HepG2 (cell line): ENCODE measurements around the gene SNED1. TPM values are rescaled to one million over a fixed set of nuclear protein-coding genes. Genes with fewer than 3 reads are reported as not detected.

Source experiments
- ATAC-seq: fragments of 200-7000 bp; cut with Tn5 transposase; 3 replicates; pipeline ENCODE4 v1.9.1; 2020; ENCODE audit warnings: mild to moderate bottlenecking, moderate library complexity
- BruUV-seq: library from RNA; stranded (reverse); fragments of 400-500 nt; replicated peaks from 2 replicates; lab custom pipeline; 2021; lab: Mats Ljungman, UMichigan
- CTCF ChIA-PET: fragments of 300-600 bp; formaldehyde crosslinking; extraction: SDS; loops from one replicate; lab custom pipeline; 2021; ENCODE audit warnings: low total read pairs, inconsistent platforms, low intra/inter-chr PET ratio; lab: Yijun Ruan, JAX
- POLR2A ChIA-PET: fragments of 350-600 bp; sonication (Branson Sonifier 250); formaldehyde crosslinking; loops from one replicate; lab custom pipeline; 2020; ENCODE audit warnings: antibody characterized with exemption, inconsistent platforms; lab: Yijun Ruan, JAX
- DNase-seq: peaks from one replicate; pipeline ENCODE4 v3.0.0-alpha.2; 2015; ENCODE audit warnings: low spot score
- FAIRE-seq: peaks from 3 replicates; lab custom pipeline; 2011; peaks lifted over from hg19 to GRCh38; lab: Jason Lieb, UNC
- H2AFZ ChIP-seq: one replicate; pipeline ENCODE4 v1.6.1; 2011; ENCODE audit warnings: low read length, inconsistent platforms
- H3K27ac ChIP-seq: fragments of 300-600 bp; 3 replicates; pipeline ENCODE4 v1.8.0; 2011; ENCODE audit warnings: mixed run types, mild to moderate bottlenecking, mixed read lengths, low read length, inconsistent platforms; ENCODE audit not compliant: insufficient read depth; ENCODE audit errors: extremely low read length
- H3K27me3 ChIP-seq, 2 experiments: fragments of 200-600 bp in 1 of 2; 2 replicates in 1 of 2; 3 replicates in 1 of 2; pipeline versions ENCODE4 v1.6.0 to v1.8.0; 2011; ENCODE audit warnings: low read length in 2 of 2, mild to moderate bottlenecking in 2 of 2, moderate library complexity in 2 of 2, inconsistent platforms in 1 of 2; ENCODE audit not compliant: insufficient read depth in 2 of 2, control insufficient read depth in 1 of 2
- H3K36me3 ChIP-seq, 2 experiments: fragments of 200-600 bp in 1 of 2; replicated peaks in 1 of 2; 2 replicates in 1 of 2; 3 replicates in 1 of 2; pipeline versions ENCODE4 v1.5.1 to v1.8.0; 2011; ENCODE audit warnings: low read length in 2 of 2, inconsistent platforms in 1 of 2; ENCODE audit not compliant: insufficient read depth in 2 of 2, control insufficient read depth in 1 of 2
- H3K4me1 ChIP-seq: 2 replicates; pipeline ENCODE4 v1.5.1; 2012; ENCODE audit warnings: low read length, inconsistent platforms; ENCODE audit not compliant: insufficient read depth
- H3K4me2 ChIP-seq: 2 replicates; pipeline ENCODE4 v1.6.0; 2011; ENCODE audit warnings: low read depth, low read length, inconsistent platforms
- H3K4me3 ChIP-seq, 3 experiments: fragments of 200-600 bp in 1 of 3; sonication (generic), shearing (Covaris generic) in 1 of 3; replicated peaks in 1 of 3; 2 replicates each; pipeline ENCODE4 v1.5.1; 2011 to 2016; ENCODE audit warnings: low read length in 3 of 3, inconsistent platforms in 2 of 3, low read depth in 2 of 3, mild to moderate bottlenecking in 2 of 3, control low read depth in 1 of 3, mixed read lengths in 1 of 3; ENCODE audit not compliant: insufficient read depth in 1 of 3
- H3K79me2 ChIP-seq: one replicate; pipeline ENCODE4 v1.6.1; 2011; ENCODE audit warnings: low read length, inconsistent platforms; ENCODE audit not compliant: insufficient read depth
- H3K9ac ChIP-seq: 2 replicates; pipeline ENCODE4 v1.6.0; 2011; ENCODE audit warnings: mild to moderate bottlenecking, low read depth, low read length, inconsistent platforms; ENCODE audit not compliant: insufficient read depth
- H3K9me3 ChIP-seq: 2 replicates; pipeline ENCODE4 v1.5.1; 2012; ENCODE audit warnings: mild to moderate bottlenecking, low read length
- H4K20me1 ChIP-seq: 2 replicates; pipeline ENCODE4 v1.6.0; 2011; ENCODE audit warnings: inconsistent platforms, mild to moderate bottlenecking, low read length, moderate library complexity; ENCODE audit not compliant: insufficient read depth
- ASH2L ChIP-seq: fragments of 300-600, 200-600 bp; sonication (generic); IDR thresholded peaks from 2 replicates; pipeline ENCODE4 v1.7.0; 2017; ENCODE audit warnings: low read depth, mild to moderate bottlenecking, moderate library complexity, mixed read lengths, low read length; ENCODE audit not compliant: insufficient read length
- ATAD3A ChIP-seq: sonication (generic); formaldehyde crosslinking; IDR thresholded peaks from 2 replicates; pipeline ENCODE4 v1.4.0; 2020; ENCODE audit warnings: missing genetic modification reagents
- ATRX ChIP-seq: sonication (generic); formaldehyde crosslinking; IDR thresholded peaks from 2 replicates; pipeline ENCODE4 v1.4.0; 2020; ENCODE audit warnings: missing genetic modification reagents, borderline replicate concordance
- DPF2 ChIP-seq: sonication (generic); formaldehyde crosslinking; IDR thresholded peaks from 2 replicates; pipeline ENCODE4 v1.4.0; 2020; ENCODE audit warnings: mild to moderate bottlenecking, low read depth, missing genetic modification reagents, borderline replicate concordance
- ETV6 ChIP-seq: sonication (generic); formaldehyde crosslinking; conservative IDR thresholded peaks from 2 replicates; pipeline ENCODE4 v1.4.0; 2020; ENCODE audit warnings: missing genetic modification reagents
- KAT8 ChIP-seq: IDR thresholded peaks from 2 replicates; pipeline ENCODE4 v1.6.1; 2016; ENCODE audit warnings: missing genetic modification reagents, missing compliant biosample characterization
- KDM1A ChIP-seq: IDR thresholded peaks from 2 replicates; pipeline ENCODE4 v1.6.1; 2016; ENCODE audit warnings: missing compliant biosample characterization
- KDM3A ChIP-seq: IDR thresholded peaks from 2 replicates; pipeline ENCODE4 v1.6.1; 2018; ENCODE audit warnings: low read depth, missing compliant biosample characterization
- KMT2B ChIP-seq: IDR thresholded peaks from 2 replicates; pipeline ENCODE4 v1.6.1; 2016; ENCODE audit warnings: missing genetic modification reagents, missing compliant biosample characterization
- NFYB ChIP-seq: sonication (generic); formaldehyde crosslinking; IDR thresholded peaks from 2 replicates; pipeline ENCODE4 v1.4.0; 2020; ENCODE audit warnings: missing genetic modification reagents
- PRMT3 ChIP-seq: sonication (generic); formaldehyde crosslinking; IDR thresholded peaks from 2 replicates; pipeline ENCODE4 v1.8.1; 2022; ENCODE audit warnings: low read depth, mild to moderate bottlenecking, moderate library complexity, missing genetic modification reagents, borderline replicate concordance
- SMARCE1 ChIP-seq: fragments of 450-650 bp; IDR thresholded peaks from 2 replicates; pipeline ENCODE4 v1.6.1; 2017; ENCODE audit warnings: borderline replicate concordance
- SP2 ChIP-seq: sonication (generic); formaldehyde crosslinking; IDR thresholded peaks from 2 replicates; pipeline ENCODE4 v1.5.1; 2020; ENCODE audit warnings: mild to moderate bottlenecking, missing genetic modification reagents
- U2AF2 ChIP-seq: fragments of 200-400 bp; formaldehyde crosslinking; IDR thresholded peaks from 2 replicates; pipeline ENCODE4 v1.6.1; 2017; ENCODE audit warnings: low read depth, mild to moderate bottlenecking, low read length
- ZC3H4 ChIP-seq: sonication (generic); formaldehyde crosslinking; IDR thresholded peaks from 2 replicates; pipeline ENCODE4 v1.4.0; 2020; ENCODE audit warnings: missing genetic modification reagents, borderline replicate concordance
- ZFP37 ChIP-seq: sonication (generic); formaldehyde crosslinking; IDR thresholded peaks from 2 replicates; pipeline ENCODE4 v1.4.0; 2020; ENCODE audit warnings: missing genetic modification reagents, borderline replicate concordance
- ZKSCAN1 ChIP-seq: fragments of 150-350 bp; IDR thresholded peaks from 2 replicates; pipeline ENCODE4 v1.6.1; 2014; ENCODE audit warnings: low read length
- ZMAT3 ChIP-seq: sonication (generic); formaldehyde crosslinking; conservative IDR thresholded peaks from 2 replicates; pipeline ENCODE4 v1.7.0; 2021; ENCODE audit warnings: missing genetic modification reagents
- ZNF564 ChIP-seq: sonication (generic); formaldehyde crosslinking; IDR thresholded peaks from 2 replicates; pipeline ENCODE4 v1.8.1; 2023; ENCODE audit warnings: mild to moderate bottlenecking, missing genetic modification reagents
- ZNF567 ChIP-seq: sonication (generic); formaldehyde crosslinking; IDR thresholded peaks from 2 replicates; pipeline ENCODE4 v1.8.1; 2023; ENCODE audit warnings: mild to moderate bottlenecking, missing genetic modification reagents, borderline replicate concordance
- ZNF570 ChIP-seq: sonication (generic); formaldehyde crosslinking; IDR thresholded peaks from 2 replicates; pipeline ENCODE4 v1.4.0; 2020; ENCODE audit warnings: mild to moderate bottlenecking, missing genetic modification reagents, borderline replicate concordance
- ZNF75D ChIP-seq: sonication (generic); formaldehyde crosslinking; IDR thresholded peaks from 2 replicates; pipeline ENCODE4 v1.8.1; 2023; ENCODE audit warnings: missing genetic modification reagents, mild to moderate bottlenecking, borderline replicate concordance
- ZSCAN22 ChIP-seq: sonication (generic); formaldehyde crosslinking; IDR thresholded peaks from 2 replicates; pipeline ENCODE4 v1.4.0; 2020; ENCODE audit warnings: mild to moderate bottlenecking, missing genetic modification reagents
- WGBS: methylation state at CpG from one replicate; pipeline ENCODE4 v1.1.6; 2017; ENCODE audit warnings: low lambda C conversion rate; 5-methylcytosine and 5-hydroxymethylcytosine counted together
- in situ Hi-C: cut with HindIII; loops from 2 replicates; pipeline ENCODE4 v1.10.0; 2017; ENCODE audit warnings: low pct_unique_long_range_greater_than_20kb; ENCODE audit not compliant: extremely low pct_ligation_motif_present
- intact Hi-C: fragments of 100-400 bp; cut with micrococcal nuclease; formaldehyde crosslinking; loops from one replicate; pipeline ENCODE4 v1.10.0; 2022; ENCODE audit not compliant: unreplicated experiment
- polyA plus RNA-seq, 8 experiments: library from polyadenylated mRNA; depleted of rRNA in 3 of 8; stranded (reverse) in 7 of 8; unstranded in 1 of 8; fragments of >200 nt; fragmentation: Illumina TruSeq in 4 of 8; extraction: Trizol in 4 of 8; gene quantifications; 2 replicates each; pipeline versions ENCODE4 v1.2.1 to v1.2.3, GENCODE V29; 2011 to 2016; ENCODE audit warnings: low read depth in 4 of 8, missing spikeins in 1 of 8, mixed read lengths in 1 of 8; ENCODE audit not compliant: insufficient read depth in 1 of 8
- total RNA-seq, 5 experiments: library from RNA; depleted of rRNA; stranded (reverse); fragments of >200 nt; fragmentation: Illumina TruSeq; extraction: Trizol; gene quantifications; 2 replicates each; pipeline ENCODE4 v1.2.3, GENCODE V29; 2016; ENCODE audit warnings: low read depth in 1 of 5
- TF ChIP-seq, protein P1 (sequence below): sonication (generic); formaldehyde crosslinking; IDR thresholded peaks from 2 replicates; pipeline ENCODE4 v1.5.0; 2020; ENCODE audit warnings: missing genetic modification reagents

Gene SNED1
- total and polyA plus RNA-seq, 2 of the 13 experiments (the other 11 are each of a cell fraction or from before 2014, with no cell fraction given): 0.15 to 0.65 TPM

DNA sequence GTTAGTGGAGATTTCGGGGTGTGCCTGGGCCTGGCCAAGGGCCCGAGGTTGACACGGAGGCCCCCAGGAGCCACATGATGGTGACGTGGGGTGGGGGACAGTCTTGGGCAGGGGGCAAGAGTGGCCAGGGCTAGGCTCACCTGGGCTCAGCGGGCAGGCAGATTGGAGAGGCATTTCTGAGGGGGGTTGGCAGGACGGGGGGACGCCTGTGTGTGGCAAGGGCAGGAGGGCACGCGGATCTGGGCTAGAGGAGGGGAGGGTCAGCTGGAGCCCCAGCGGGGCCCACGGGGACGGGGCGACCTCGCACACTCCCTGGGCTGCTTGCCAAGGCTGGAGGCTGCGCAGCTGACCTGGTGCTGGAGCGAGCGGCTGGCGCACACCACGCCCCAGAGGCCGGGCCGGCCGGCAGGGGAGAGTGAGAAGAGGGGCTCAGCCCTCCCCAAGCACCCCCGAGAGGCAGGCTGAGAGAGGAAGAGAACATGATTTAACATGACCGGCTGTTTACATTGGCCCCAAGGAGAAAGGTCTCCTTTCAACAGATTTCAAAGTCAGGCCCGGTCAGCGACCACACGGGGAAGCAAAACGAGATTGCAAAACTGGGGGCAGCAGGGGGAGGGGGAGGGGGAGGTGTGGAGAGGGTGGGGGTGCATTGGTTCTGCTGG lies 38.0 kb upstream of the SNED1 start (continued):
- no peak for TF ChIP-seq U2AF2
- no peak for TF ChIP-seq ZMAT3

DNA sequence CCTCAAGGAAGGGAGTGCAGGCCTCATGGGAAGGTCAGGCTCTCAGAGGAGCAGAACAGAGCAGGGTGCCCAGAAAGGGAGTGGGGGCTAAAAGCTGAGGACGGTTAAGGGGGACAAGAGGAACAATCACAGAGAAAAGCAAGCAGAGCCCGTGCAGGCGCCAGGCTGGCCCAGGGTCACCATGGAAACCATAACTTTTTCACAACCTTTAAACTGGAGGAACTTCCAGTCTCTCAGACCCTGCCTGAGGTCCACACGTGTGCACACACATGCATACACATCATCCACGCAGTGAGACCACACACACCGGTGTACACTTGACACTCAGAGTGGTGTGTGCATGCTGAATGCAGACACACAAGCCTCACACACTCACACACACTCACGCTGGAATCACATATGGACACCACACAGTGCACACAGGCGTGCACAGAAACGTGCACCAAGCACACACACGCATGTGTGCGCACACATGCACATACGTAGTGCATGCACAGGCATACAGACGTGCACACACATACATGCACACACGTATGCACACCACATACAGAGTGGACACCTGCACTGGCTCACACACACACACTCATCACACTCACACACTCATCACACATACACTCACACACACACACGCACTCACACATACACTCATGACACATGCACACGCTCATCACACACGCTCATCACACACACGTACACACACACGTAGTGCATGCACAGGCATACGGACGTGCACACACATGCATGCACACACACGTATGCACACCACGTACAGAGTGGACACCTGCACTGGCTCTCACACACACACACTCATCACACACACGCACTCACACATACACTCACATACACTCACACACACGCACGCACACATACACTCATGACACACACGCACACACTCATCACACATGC lies 37.2 kb upstream of the SNED1 start:
- intact Hi-C loops (no loop called here), in situ Hi-C loops (no loop called here)
- Histone ChIP-seq H3K9me3 (no peaks in the 10 kb centered on the region), H4K20me1 (no peaks in the 10 kb centered on the region), H3K27ac (peak overlapping the region; percentile 74), H3K4me2 (peak overlapping the region; percentile 65), H3K9ac (peak overlapping the region; percentile 61), H3K79me2 (no peaks in the 10 kb centered on the region), H2AFZ (no peak overlapping the region), H3K4me1 (peaks cover 86% of the 10 kb centered on the region), H3K27me3 (peaks cover 4 to 5% of the 10 kb centered on the region in 2 experiments; a peak in 3 of 5 replicates), H3K36me3 (no peaks in the 10 kb centered on the region), H3K4me3 (peak overlapping the region in 1 of 3 experiments; percentile 61; a peak in 2 of 6 replicates)
- DNase-seq (peak; percentile 86), FAIRE-seq (no peak), ATAC-seq (peak; percentile 58)
- CTCF ChIA-PET: no interaction called here
- BruUV-seq: no TSS peak
- 69% methylated on average over 27 of the region's 27 CpGs for WGBS
- POLR2A ChIA-PET: interaction anchor here (1.0 kb wide), 1 partner anchor 104 kb away, joined by 3 read pairs; no protein-coding TSS in a partner anchor
- TF ChIP-seq KDM3A: no peak
- TF ChIP-seq ZNF75D (CRISPR knock-in tag): no peak
- no peak for TF ChIP-seq ZFP37 (CRISPR knock-in tag)
- peak; percentile 43; the same call in 1 of the 2 replicates for TF ChIP-seq SP2 (CRISPR knock-in tag)
- no peak for TF ChIP-seq SMARCE1
- no peak for TF ChIP-seq ATRX (CRISPR knock-in tag)
- TF ChIP-seq, protein P1, sequence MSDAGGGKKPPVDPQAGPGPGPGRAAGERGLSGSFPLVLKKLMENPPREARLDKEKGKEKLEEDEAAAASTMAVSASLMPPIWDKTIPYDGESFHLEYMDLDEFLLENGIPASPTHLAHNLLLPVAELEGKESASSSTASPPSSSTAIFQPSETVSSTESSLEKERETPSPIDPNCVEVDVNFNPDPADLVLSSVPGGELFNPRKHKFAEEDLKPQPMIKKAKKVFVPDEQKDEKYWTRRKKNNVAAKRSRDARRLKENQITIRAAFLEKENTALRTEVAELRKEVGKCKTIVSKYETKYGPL (CRISPR knock-in tag): no peak
- no peak for TF ChIP-seq ZNF570 (CRISPR knock-in tag)
- no peak for TF ChIP-seq DPF2 (CRISPR knock-in tag)
- no peak for TF ChIP-seq ZSCAN22 (CRISPR knock-in tag)
- TF ChIP-seq NFYB (CRISPR knock-in tag): no peak
- no peak for TF ChIP-seq KAT8 (CRISPR knock-in tag)
- TF ChIP-seq KMT2B (CRISPR knock-in tag): no peak
- 0 out of 2 replicates have a peak, but pooled peaks have one; percentile 25 for TF ChIP-seq ATAD3A (CRISPR knock-in tag)
- no peak for TF ChIP-seq ZKSCAN1
- no peak for TF ChIP-seq ZC3H4 (CRISPR knock-in tag)
- TF ChIP-seq KDM1A (CRISPR knock-in tag): peak; percentile 39; the same call in 1 of the 2 replicates
- TF ChIP-seq ASH2L: peak; percentile 83
- no peak for TF ChIP-seq ZNF564 (CRISPR knock-in tag)
- TF ChIP-seq PRMT3 (CRISPR knock-in tag): 0 out of 2 replicates have a peak, but pooled peaks have one; percentile 38
- no peak for TF ChIP-seq ETV6 (CRISPR knock-in tag)
- no peak for TF ChIP-seq ZNF567
